ENCODE data around the gene DDX1. TPM values are rescaled to one million over a fixed set of nuclear protein-coding genes. Genes with fewer than 3 reads are reported as not detected.
A peak's percentile ranks its signal among the peaks of the same experiment; 100 is the strongest.
"Not testable (repeated sequence)": the region's sequence is repeated elsewhere in the genome, so short reads cannot be mapped to it uniquely, and the experiment has no call there.

DDX1 gene
- polyA plus RNA-seq, 3 donors: 14.1 to 35.4 (median 30.1) TPM

DNA sequence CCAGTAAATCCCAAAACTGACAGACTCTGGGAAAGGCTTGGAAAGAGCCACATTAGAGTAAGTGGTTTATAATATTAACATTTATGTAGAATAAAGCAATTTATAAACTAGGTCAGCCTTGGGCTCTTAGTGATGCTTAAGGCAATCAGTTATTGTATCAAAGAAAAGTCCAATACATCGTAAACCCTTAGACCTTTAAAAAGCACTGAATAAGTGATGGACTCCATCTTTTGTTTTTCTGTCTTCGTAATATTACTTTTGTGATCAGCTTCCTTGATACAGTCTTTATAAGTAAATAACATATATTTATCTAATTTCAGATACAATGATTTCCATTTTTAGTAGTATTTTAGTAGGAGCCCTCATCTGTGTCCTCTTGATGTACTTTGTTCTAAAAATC, 28.7 kb downstream of the DDX1 start:
- WGBS (ENCODE audit: insufficient coverage): no CpG with 5 or more reads among the region's 2 CpGs
- Histone ChIP-seq H2AFZ (ENCODE audit: insufficient read depth, low read depth, low read length, poor library complexity, severe bottlenecking) (no peak overlapping the region), H3K27ac (ENCODE audit: low read depth in 1 of 2, low read length in 2 of 2) (no peak overlapping the region), H3K4me2 (replicated peaks; ENCODE audit: extremely low read depth, low read length, poor library complexity, severe bottlenecking) (no peak overlapping the region), H3K4me3 (replicated peaks in 1 of 3; ENCODE audit: low read depth in 2 of 3, low read length in 3 of 3) (no peak overlapping the region), H3K4me1 (ENCODE audit: control insufficient read depth in 1 of 2, insufficient read depth in 2 of 2, low read length in 2 of 2) (no peaks in the 10 kb centered on the region), H3K9me3 (replicated peaks in 1 of 2; ENCODE audit: control insufficient read depth in 1 of 2, insufficient read depth in 1 of 2, low read length in 2 of 2) (no peaks in the 10 kb centered on the region), H3K79me2 (ENCODE audit: insufficient read depth, low read length) (no peaks in the 10 kb centered on the region), H3K27me3 (ENCODE audit: control insufficient read depth in 2 of 2, insufficient read depth in 2 of 2, low read length in 2 of 2) (no peaks in the 10 kb centered on the region), H4K20me1 (ENCODE audit: insufficient read depth, low read length) (no peaks in the 10 kb centered on the region), H3K36me3 (replicated peaks in 1 of 2; ENCODE audit: control insufficient read depth in 1 of 2, insufficient read depth in 2 of 2, low read length in 2 of 2) (peaks cover 93 to 96% of the 10 kb centered on the region in 2 donors), H3K9ac (ENCODE audit: insufficient read depth, low read length, poor library complexity, severe bottlenecking) (no peak overlapping the region)
- Mint-ChIP-seq H3K27ac (no peak overlapping the region), H3K4me3 (no peak overlapping the region), H3K27me3 (ENCODE audit: low read depth in 3 of 3) (no peaks in the 10 kb centered on the region), H3K4me1 (no peaks in the 10 kb centered on the region), H3K9me3 (no peaks in the 10 kb centered on the region), H3K36me3 (peaks cover 62 to 74% of the 10 kb centered on the region in 2 donors)
- TF ChIP-seq CTCF (IDR thresholded peaks at IDR 0.05): no peak
- intact Hi-C loops (cut with micrococcal nuclease): no loop called here
- no peak for DNase-seq

DNA sequence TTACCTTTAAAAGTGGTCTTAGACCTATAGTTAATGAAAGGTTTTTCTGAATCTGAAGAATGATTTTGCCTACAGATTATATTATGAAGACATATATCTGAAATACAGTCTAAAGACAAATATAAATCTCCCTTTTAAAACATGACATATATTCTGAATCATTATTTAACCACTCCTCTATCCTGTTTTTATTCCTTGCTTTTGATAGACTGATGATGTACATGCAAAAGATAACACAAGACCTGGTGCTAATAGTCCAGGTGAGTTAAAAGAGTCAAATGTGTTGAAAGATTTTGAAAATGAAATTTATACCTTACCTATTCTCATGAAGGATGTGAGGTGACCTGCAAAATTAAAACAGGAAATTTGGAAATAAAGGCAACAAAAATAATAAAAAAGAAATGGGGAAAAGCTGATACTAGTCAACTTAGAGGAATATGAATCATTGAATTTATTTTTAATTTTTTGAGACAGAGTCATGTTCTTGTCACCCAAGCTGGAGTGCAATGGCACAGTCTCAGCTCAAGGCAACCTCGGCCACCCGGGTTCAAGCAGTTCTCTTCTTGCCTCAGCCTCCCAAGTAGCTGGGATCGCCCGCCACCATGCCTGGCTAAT, 29.3 kb downstream of the DDX1 start:
- H2AFZ ChIP-seq (ENCODE audit: insufficient read depth, low read depth, low read length, poor library complexity, severe bottlenecking): no peak overlapping the region
- WGBS (ENCODE audit: insufficient coverage): no CpG with 5 or more reads among the region's 4 CpGs
- Mint-ChIP-seq H3K36me3 (peaks cover 65 to 75% of the 10 kb centered on the region in 2 donors), H3K9me3 (no peaks in the 10 kb centered on the region), H3K27me3 (ENCODE audit: low read depth in 3 of 3) (no peaks in the 10 kb centered on the region), H3K4me3 (no peak overlapping the region), H3K4me1 (no peaks in the 10 kb centered on the region), H3K27ac (no peak overlapping the region)
- H3K4me2 ChIP-seq (replicated peaks; ENCODE audit: extremely low read depth, low read length, poor library complexity, severe bottlenecking): no peak overlapping the region
- no peaks in the 10 kb centered on the region for H3K9me3 ChIP-seq (replicated peaks in 1 of 2; ENCODE audit: control insufficient read depth in 1 of 2, insufficient read depth in 1 of 2, low read length in 2 of 2)
- no peak overlapping the region for H3K4me3 ChIP-seq (replicated peaks in 1 of 3; ENCODE audit: low read depth in 2 of 3, low read length in 3 of 3)
- no peaks in the 10 kb centered on the region for H4K20me1 ChIP-seq (ENCODE audit: insufficient read depth, low read length)
- H3K27me3 ChIP-seq (ENCODE audit: control insufficient read depth in 2 of 2, insufficient read depth in 2 of 2, low read length in 2 of 2): no peaks in the 10 kb centered on the region
- no peak overlapping the region for H3K27ac ChIP-seq (ENCODE audit: low read depth in 1 of 2, low read length in 2 of 2)
- no peak for DNase-seq
- no peaks in the 10 kb centered on the region for H3K4me1 ChIP-seq (ENCODE audit: control insufficient read depth in 1 of 2, insufficient read depth in 2 of 2, low read length in 2 of 2)
- no peaks in the 10 kb centered on the region for H3K79me2 ChIP-seq (ENCODE audit: insufficient read depth, low read length)
- no peak for TF ChIP-seq CTCF (IDR thresholded peaks at IDR 0.05)
- H3K9ac ChIP-seq (ENCODE audit: insufficient read depth, low read length, poor library complexity, severe bottlenecking): no peak overlapping the region
- peaks cover 90 to 98% of the 10 kb centered on the region in 2 donors for H3K36me3 ChIP-seq (replicated peaks in 1 of 2; ENCODE audit: control insufficient read depth in 1 of 2, insufficient read depth in 2 of 2, low read length in 2 of 2)
- intact Hi-C loops (cut with micrococcal nuclease): no loop called here

DNA sequence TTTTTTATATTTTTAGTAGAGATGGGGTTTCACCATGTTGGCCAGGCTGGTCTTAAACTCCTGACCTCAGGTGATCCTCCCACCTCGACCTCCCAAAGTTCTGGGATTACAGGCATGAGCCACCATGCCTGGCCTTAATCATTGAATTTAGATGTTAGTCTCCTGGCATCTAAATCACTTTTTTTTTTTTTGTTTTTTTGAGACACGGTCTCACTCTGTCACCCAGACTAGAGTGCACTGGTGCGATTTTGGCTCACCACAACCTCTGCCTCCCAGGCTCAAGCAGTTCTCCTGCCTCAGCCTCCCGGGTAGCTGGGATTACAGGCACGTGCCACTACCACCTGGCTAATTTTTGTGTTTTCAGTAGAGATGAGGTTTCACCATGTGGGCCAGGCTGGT, 29.8 kb downstream of the DDX1 start:
- intact Hi-C loops (cut with micrococcal nuclease); H3K4me1 ChIP-seq (ENCODE audit: control insufficient read depth in 1 of 2, insufficient read depth in 2 of 2, low read length in 2 of 2); H4K20me1 ChIP-seq (ENCODE audit: insufficient read depth, low read length); H3K27ac ChIP-seq (ENCODE audit: low read depth in 1 of 2, low read length in 2 of 2); H3K9me3 ChIP-seq (replicated peaks in 1 of 2; ENCODE audit: control insufficient read depth in 1 of 2, insufficient read depth in 1 of 2, low read length in 2 of 2); DNase-seq; H3K27me3 ChIP-seq (ENCODE audit: control insufficient read depth in 2 of 2, insufficient read depth in 2 of 2, low read length in 2 of 2); H3K4me1 Mint-ChIP-seq; H3K9ac ChIP-seq (ENCODE audit: insufficient read depth, low read length, poor library complexity, severe bottlenecking); H3K9me3 Mint-ChIP-seq; H3K4me2 ChIP-seq (replicated peaks; ENCODE audit: extremely low read depth, low read length, poor library complexity, severe bottlenecking); H3K4me3 Mint-ChIP-seq; H2AFZ ChIP-seq (ENCODE audit: insufficient read depth, low read depth, low read length, poor library complexity, severe bottlenecking); H3K4me3 ChIP-seq (replicated peaks in 1 of 3; ENCODE audit: low read depth in 2 of 3, low read length in 3 of 3); H3K27me3 Mint-ChIP-seq (ENCODE audit: low read depth in 3 of 3); H3K79me2 ChIP-seq (ENCODE audit: insufficient read depth, low read length): not testable (repeated sequence)
- WGBS (ENCODE audit: insufficient coverage): no CpG with 5 or more reads among the region's 5 CpGs
- peaks cover 87 to 98% of the 10 kb centered on the region in 2 donors for H3K36me3 ChIP-seq (replicated peaks in 1 of 2; ENCODE audit: control insufficient read depth in 1 of 2, insufficient read depth in 2 of 2, low read length in 2 of 2)
- Mint-ChIP-seq H3K27ac (peak overlapping the region in 2 of 7 donors; percentile 13 to 40), H3K36me3 (peaks cover 63 to 74% of the 10 kb centered on the region in 2 donors)
